ENCODE results near the gene MORN1. TPM values are rescaled to one million over a fixed set of nuclear protein-coding genes. Genes with fewer than 3 reads are reported as not detected.

MORN1 gene
- total RNA-seq, 1 donor from 2014 or later, result 24.4 TPM

DNA sequence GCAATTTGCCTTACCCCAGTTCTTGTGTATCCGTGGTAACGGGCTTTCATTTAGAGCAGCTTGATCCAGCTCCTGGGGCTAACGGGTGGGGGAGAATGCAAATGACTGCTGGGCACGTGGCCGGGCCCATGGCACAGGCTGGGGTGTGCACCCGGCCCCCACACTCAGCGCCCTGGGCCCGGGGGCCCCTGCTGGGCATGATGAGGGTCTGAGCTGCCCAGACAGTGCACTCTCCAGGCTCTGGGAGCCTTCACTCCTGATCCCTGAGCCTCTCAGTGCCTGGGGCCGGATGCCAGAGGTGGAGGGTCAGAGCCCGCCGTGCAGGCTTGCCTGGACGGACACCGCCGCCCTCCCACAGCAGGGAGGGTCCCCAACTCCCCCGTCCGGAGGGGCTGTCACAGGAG lies 41.1 kb upstream of the MORN1 start:
- Mint-ChIP-seq H3K4me1 (no peaks in the 10 kb centered on the region), H3K4me3 (no peak overlapping the region), H3K27me3 (ENCODE audit: low read depth) (no peaks in the 10 kb centered on the region), H3K36me3 (ENCODE audit: low read depth) (no peaks in the 10 kb centered on the region), H3K27ac (ENCODE audit: unreplicated experiment) (no peak overlapping the region), H3K9me3 (no peaks in the 10 kb centered on the region)
- no peak for DNase-seq (ENCODE audit: low read depth, low spot score)
- TF ChIP-seq, protein P1, sequence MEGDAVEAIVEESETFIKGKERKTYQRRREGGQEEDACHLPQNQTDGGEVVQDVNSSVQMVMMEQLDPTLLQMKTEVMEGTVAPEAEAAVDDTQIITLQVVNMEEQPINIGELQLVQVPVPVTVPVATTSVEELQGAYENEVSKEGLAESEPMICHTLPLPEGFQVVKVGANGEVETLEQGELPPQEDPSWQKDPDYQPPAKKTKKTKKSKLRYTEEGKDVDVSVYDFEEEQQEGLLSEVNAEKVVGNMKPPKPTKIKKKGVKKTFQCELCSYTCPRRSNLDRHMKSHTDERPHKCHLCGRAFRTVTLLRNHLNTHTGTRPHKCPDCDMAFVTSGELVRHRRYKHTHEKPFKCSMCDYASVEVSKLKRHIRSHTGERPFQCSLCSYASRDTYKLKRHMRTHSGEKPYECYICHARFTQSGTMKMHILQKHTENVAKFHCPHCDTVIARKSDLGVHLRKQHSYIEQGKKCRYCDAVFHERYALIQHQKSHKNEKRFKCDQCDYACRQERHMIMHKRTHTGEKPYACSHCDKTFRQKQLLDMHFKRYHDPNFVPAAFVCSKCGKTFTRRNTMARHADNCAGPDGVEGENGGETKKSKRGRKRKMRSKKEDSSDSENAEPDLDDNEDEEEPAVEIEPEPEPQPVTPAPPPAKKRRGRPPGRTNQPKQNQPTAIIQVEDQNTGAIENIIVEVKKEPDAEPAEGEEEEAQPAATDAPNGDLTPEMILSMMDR (conservative IDR thresholded peaks at IDR 0.05), result no peak

DNA sequence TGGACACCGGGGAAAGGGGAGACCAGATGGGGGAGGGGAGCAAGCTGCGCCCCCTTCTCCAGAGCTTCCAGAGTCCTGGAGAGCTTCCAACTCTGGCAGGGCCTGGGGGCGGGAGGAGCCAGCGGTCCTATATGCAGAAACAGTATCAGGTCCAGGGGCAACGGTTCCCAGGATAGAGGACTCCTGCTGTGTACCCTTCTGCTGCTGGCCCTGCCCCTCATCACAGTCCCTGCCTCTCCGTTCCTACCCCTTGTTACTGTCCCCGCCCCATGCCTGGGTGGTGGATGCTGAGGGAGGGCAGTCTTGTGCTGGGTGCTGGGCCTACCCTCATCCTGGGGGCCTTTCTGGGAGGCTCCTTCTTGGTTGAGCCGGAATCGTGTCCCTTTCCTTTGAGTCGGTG lies 40.2 kb upstream of the MORN1 start:
- Mint-ChIP-seq H3K27ac (ENCODE audit: unreplicated experiment) (no peak overlapping the region), H3K4me3 (no peak overlapping the region), H3K27me3 (ENCODE audit: low read depth) (no peaks in the 10 kb centered on the region), H3K36me3 (ENCODE audit: low read depth) (no peaks in the 10 kb centered on the region), H3K9me3 (no peaks in the 10 kb centered on the region), H3K4me1 (no peaks in the 10 kb centered on the region)
- no peak for DNase-seq (ENCODE audit: low read depth, low spot score)
- TF ChIP-seq, protein P1 (conservative IDR thresholded peaks at IDR 0.05), result no peak

DNA sequence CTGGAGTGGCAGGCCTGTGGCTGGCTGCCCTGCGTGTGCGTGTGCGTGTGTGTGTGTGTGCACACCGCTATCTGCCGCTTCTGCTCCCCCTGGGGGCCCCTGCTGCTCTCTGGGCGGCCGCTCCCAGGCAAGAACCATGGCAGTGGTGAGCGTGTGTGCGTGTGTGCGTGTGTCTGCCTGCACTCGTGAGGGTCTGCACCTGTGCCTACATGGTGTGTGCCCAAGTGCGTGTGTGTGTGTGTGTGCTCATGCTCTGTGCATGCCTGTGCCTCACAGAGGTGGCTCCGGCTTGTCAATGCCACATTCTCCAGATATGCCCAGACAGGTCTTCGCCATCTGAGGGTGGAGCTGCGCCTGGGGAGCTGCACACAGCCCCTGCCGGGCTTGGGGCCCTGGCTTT lies 39.7 kb upstream of the MORN1 start:
- Mint-ChIP-seq H3K27ac (ENCODE audit: unreplicated experiment) (no peak overlapping the region), H3K4me3 (no peak overlapping the region), H3K4me1 (no peaks in the 10 kb centered on the region), H3K9me3 (no peaks in the 10 kb centered on the region), H3K27me3 (ENCODE audit: low read depth) (no peaks in the 10 kb centered on the region), H3K36me3 (ENCODE audit: low read depth) (no peaks in the 10 kb centered on the region)
- TF ChIP-seq, protein P1 (conservative IDR thresholded peaks at IDR 0.05), result no peak
- DNase-seq (ENCODE audit: low read depth, low spot score), result no peak

DNA sequence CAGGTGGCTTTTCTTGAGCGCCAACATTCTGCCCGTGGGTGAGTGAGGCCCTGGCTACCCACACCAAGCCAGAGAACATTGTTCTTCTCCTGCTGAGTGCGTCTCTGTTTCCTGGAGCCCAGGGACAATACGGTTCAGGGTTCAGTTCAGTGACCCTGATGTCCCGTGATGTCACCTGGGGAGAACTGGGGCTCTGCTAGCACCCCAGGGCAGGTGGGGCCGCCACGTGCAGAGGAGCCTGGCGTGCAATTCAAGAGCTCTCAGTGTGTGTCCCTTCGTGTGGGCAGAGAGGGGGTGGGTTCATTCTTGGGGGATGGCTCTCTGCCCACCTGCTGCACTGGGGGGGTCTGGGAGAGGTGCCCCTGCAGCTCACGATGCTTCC lies 39.2 kb upstream of the MORN1 start:
- H3K4me3 Mint-ChIP-seq, result no peak overlapping the region
- H3K27me3 Mint-ChIP-seq (ENCODE audit: low read depth), result no peaks in the 10 kb centered on the region
- TF ChIP-seq, protein P1 (conservative IDR thresholded peaks at IDR 0.05), result no peak
- no peak for DNase-seq (ENCODE audit: low read depth, low spot score)
- H3K27ac Mint-ChIP-seq (ENCODE audit: unreplicated experiment), result no peak overlapping the region
- H3K36me3 Mint-ChIP-seq (ENCODE audit: low read depth), result no peaks in the 10 kb centered on the region
- H3K4me1 Mint-ChIP-seq, result no peaks in the 10 kb centered on the region
- no peaks in the 10 kb centered on the region for H3K9me3 Mint-ChIP-seq

DNA sequence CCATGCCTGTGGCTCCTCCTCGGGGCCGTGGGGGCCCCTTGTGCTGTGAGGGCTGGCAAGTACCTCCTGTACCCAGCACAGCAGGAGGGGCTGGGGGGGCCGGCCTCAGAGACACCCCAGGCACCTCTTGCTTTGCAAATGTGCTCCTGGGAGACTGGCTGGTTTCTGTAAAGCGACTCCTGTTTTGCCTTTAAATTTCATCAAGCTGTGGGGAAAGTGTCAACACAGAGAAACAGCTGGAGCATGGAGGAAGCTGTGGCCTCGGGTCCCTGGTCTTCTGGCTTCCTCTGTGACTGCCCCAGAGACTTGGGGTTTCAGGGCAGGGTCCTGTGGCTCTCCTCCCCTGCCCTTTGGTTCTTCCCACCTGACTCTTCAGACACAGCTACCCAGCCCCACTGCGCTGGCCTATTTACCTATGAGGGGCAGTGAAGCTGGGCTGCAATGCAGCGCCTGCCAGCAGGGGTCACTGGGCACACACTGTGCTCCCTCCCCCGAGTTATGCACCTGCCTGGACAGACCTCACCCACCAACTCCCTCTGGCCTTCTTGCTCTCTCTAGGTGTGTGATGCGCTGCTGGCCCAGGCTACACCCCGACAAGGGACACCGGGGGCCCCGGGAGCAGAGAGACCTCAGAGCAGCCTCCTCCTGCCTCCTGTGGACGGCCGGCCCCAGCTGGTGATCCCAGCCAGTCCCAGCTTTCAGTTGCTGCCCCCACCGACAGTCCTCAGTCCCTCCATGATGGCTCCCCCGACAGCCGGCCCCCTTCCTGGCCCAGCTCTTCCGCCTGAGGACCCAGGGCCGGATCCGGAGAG lies 38.6 kb upstream of the MORN1 start:
- no peak for DNase-seq (ENCODE audit: low read depth, low spot score)
- Mint-ChIP-seq H3K36me3 (ENCODE audit: low read depth) (no peaks in the 10 kb centered on the region), H3K4me3 (no peak overlapping the region), H3K27me3 (ENCODE audit: low read depth) (no peaks in the 10 kb centered on the region), H3K27ac (ENCODE audit: unreplicated experiment) (no peak overlapping the region), H3K9me3 (no peaks in the 10 kb centered on the region), H3K4me1 (no peaks in the 10 kb centered on the region)
- TF ChIP-seq, protein P1 (conservative IDR thresholded peaks at IDR 0.05), result peak; percentile 53
